G401 (cell line): Measurements from ENCODE around the gene ARPC1A. TPM values are rescaled to one million over a fixed set of nuclear protein-coding genes. Genes with fewer than 3 reads are reported as not detected.
A peak's percentile ranks its signal among the peaks of the same experiment; 100 is the strongest.
"Not testable (repeated sequence)": the region's sequence is repeated elsewhere in the genome, so short reads cannot be mapped to it uniquely, and the experiment has no call there.

Source experiments
- DNase-seq: peaks from one replicate; pipeline ENCODE4 v3.0.0-alpha.2; 2015; ENCODE audit warnings: low spot score
- in situ Hi-C: cut with HindIII; loops from 2 replicates; pipeline ENCODE4 v1.10.0; 2016; ENCODE audit warnings: low sequenced_read_pairs, mixed read lengths
- total RNA-seq: library from RNA; depleted of rRNA; stranded (reverse); fragments of >200 nt; shearing (Covaris generic); gene quantifications from 2 replicates; pipeline ENCODE4 v1.2.3, GENCODE V29; 2014

Gene ARPC1A
- total RNA-seq, 1 experiment from 2014 or later, result 121 TPM

GRCh38 chr7:99365318-99366141, 39.8 kb downstream of the ARPC1A start:
- peak; percentile 15 for DNase-seq
- in situ Hi-C loops, result no loop called here

GRCh38 chr7:99366646-99367045, 40.9 kb downstream of the ARPC1A start:
- no peak for DNase-seq
- in situ Hi-C loops, result no loop called here

DNA sequence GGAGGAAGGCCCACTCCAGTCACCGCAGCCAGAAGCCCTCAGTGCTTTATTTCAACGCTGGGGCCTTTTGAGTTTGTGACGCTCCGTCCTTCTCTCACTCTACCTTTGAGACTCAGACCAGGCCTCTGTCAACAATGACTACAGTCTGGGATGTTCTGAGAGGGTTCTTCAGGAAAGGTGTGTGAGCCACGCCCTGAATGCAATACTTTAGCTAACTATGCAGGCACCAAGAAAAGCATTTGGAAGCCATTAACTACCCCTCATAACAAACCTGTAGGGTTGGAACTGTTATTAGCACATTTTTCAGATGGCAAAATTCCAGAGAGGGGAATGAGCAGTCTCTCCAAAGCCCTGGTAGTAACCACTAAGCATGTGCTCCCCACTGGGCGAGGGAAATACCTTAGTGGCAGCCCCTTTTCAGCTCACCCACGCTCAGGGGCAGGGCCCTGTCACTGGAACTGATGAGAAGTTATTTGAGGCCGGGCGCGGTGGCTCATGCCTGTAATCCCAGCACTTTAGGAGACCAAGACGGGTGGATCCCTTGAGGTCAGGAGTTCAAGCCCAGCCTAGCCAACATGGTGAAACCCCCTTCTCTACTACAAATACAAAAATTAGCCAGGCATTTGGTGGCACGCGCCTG, 43.2 kb downstream of the ARPC1A start:
- in situ Hi-C loops, result no loop called here
- DNase-seq, result no peak

DNA sequence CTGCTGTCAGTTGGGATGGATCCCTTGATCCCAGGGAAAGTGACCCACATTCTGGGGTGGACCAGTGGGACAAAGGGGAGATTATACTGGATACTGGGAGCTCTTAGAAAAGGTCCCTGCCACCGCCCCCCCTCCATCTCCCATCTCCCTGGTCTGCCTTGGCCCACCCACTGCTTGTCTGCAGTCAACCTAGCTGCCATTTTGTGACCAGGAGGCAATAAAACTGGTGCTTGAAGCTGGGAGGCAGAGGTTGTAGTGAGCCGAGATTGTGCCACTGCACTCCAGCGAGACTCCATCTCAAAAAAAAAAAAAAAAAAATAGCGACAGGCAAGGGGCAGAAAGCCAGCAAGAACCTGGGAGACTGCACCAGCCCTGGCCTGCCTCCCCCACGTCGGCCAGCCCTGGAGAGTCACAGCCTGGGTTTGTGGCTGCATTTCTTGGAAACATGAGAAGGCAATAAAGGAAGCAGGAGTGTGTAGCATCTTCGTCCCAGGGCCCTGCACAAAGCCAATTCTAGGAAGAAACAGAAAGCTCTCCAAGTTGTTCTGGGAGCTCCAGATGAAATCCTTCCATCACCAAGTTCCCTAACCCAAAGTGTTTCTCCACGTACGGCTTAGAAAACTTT, 44.2 kb downstream of the ARPC1A start:
- no peak for DNase-seq
- in situ Hi-C loops, result no loop called here

- in situ Hi-C loops, result no loop called here
- no peak for DNase-seq
These were observed 45.8 kb downstream of the ARPC1A start for GRCh38 chr7:99371376-99371920.

GRCh38 chr7:99372275-99373090, 46.8 kb downstream of the ARPC1A start:
- in situ Hi-C loops, result no loop called here
- no peak for DNase-seq

GRCh38 chr7:99373091-99374066, 47.7 kb downstream of the ARPC1A start:
- DNase-seq, result no peak
- in situ Hi-C loops, result no loop called here

- in situ Hi-C loops, result no loop called here
These were observed 48.7 kb downstream of the ARPC1A start, which contains the start of gene ARPC1B for GRCh38 chr7:99374111-99375064. Gene ARPC1B (plus strand): TSS chr7:99374730. CDS start chr7:99385715, 10,985 bp downstream.

DNA sequence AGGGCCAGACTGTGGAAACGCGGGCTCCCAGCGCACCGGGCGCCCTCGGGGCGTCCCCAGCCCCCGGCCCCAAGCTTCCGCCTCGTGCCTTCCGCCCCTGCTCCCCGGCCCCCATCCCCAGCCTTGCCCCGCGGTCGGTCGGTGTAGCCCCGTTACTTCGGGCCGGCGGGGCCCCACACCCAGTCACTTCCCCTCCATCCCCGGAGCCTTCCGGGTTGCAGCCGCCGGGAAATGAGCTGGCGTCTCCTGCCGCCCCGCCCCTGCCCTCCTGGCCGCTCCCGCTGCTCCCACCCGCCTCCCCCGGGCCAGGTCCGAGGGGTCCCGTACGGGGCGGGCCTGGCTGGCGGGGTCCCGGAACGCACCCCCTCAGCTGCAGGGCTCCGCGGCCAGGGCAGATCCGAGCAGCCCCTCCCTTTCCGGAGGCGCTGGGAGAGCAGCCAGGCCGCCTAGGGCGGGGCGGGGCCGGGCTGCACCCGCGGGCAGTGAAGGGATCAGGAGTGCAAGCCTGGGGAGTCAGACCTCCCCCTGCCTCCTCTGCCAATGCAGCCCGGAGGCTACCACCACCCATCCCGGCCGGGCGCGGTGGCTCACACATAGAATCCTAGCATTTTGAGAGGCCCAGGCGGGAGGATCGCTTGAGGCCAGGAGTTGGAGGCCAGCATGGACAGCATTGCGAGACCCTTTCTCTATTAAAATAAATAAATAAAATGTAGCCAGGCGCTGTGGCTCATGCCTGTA, 49.5 kb downstream of the ARPC1A start:
- peak; percentile 40 for DNase-seq
- in situ Hi-C loops, result no loop called here

More at GRCh38 chr7:99374111-99375064, 48.7 kb downstream of the ARPC1A start, which contains the start of gene ARPC1B:
- DNase-seq, result no peak

- in situ Hi-C loops, result no loop called here
- DNase-seq, result no peak
These were observed 53.4 kb downstream of the ARPC1A start for GRCh38 chr7:99379043-99379577.

- in situ Hi-C loops, DNase-seq: not testable (repeated sequence)
These were observed 54.0 kb downstream of the ARPC1A start for GRCh38 chr7:99379693-99380031.

- in situ Hi-C loops, result no loop called here
- DNase-seq, result no peak
These were observed 54.5 kb downstream of the ARPC1A start for GRCh38 chr7:99380032-99380822.

GRCh38 chr7:99380823-99381663, 55.3 kb downstream of the ARPC1A start:
- no peak for DNase-seq
- in situ Hi-C loops, result no loop called here

DNA sequence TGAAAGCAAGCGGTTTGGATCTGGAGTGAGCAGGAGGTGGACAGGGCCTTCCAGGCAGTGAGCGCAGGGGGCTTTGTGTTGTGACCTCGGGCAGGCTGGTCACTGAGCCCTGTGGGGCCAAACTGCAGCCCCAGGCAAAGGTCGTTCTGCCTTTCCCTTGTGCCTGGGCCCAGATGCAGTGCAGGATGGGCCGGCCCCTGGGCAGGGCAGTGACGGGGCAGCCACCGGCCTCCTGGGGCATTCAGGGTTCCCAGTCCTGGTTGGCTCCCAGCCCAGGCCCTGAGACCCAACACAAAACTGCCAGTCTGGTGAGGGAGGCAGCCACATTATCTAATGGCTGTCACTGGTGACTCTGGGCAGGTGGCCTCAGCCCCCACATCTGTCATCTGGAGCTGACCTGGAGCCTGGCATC, 56.0 kb downstream of the ARPC1A start:
- no peak for DNase-seq

More for the DNA sequence above, 56.0 kb downstream of the ARPC1A start:
- in situ Hi-C loops, result no loop called here
